GM19238 (cell line): Measurements from ENCODE around the gene RILP.

Experiments
- DNase-seq: peaks from one replicate; pipeline ENCODE4 v3.0.0; 2011; ENCODE audit warnings: low spot score; ENCODE audit not compliant: insufficient read length

RILP gene

GRCh38 chr17:1629504-1630310 lies 20.0 kb downstream of the RILP start:
- peak; percentile 63 for DNase-seq

- peak; percentile 99 for DNase-seq
Measured at GRCh38 chr17:1628856-1629503, 20.7 kb downstream of the RILP start.

GRCh38 chr17:1627982-1628855 lies 21.4 kb downstream of the RILP start, which contains the start of gene SLC43A2:
Gene SLC43A2 (minus strand): TSS chr17:1628834. CDS start chr17:1627874, 960 bp downstream.
- DNase-seq: peak; percentile 97

DNA sequence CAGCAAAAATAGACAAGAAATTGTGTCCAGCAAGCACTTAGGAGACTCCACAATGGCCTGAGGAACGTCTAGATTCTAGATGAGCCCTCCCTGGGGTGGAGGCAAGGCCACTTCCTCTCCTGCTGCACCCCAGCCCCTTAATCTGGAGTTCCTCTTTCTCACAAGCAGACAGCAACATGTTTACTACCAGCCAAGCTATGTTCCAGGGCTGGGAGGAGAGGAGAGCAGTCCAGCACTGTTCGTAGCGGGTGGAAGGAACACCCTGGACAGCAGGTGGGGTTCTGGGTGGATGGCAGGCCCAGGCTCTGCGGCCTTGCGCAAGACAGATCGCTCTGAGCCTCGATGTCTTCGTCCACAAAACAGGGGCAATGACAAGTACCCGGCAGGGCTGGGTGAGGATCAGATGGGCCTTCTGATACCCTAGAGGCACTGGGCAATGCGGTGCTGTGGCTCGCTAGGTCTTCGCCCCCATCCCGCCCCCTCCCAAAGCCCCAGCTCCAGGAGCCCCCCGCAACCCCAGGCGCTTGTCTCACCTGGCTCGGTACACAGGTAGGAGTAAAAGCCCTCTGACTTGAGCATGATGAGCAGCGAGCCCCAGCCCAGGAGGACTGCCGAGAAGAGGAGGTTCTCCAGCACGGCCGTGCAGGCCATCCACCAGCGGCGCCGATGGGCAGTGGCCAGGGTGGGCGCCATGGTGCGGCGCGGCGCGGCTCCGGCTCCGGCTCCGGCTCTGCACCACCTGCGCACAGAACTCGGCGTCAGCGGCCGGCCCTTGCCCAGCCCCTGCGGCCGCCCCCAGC lies 22.3 kb downstream of the RILP start:
- DNase-seq: peak; percentile 67

DNA sequence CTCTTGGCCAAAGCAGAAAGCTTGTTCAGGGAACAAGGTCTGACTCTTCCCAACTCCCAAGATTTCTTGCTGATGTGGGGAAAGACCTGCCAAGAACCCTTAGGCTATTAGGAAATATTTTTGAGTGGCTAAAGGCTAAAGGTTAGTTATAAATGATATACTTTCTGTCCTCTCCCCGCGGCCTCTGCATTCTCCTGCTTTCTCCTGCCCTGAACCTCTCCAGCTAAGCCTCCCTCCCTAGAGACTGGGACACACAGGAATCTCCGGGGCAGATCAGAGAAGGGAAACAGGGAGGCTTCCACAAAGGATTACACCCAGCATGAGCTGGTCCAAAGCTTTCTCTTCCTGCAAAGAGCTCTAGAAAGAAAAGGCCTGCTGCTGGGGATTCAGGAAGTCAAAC lies 23.3 kb downstream of the RILP start:
- no peak for DNase-seq

DNA sequence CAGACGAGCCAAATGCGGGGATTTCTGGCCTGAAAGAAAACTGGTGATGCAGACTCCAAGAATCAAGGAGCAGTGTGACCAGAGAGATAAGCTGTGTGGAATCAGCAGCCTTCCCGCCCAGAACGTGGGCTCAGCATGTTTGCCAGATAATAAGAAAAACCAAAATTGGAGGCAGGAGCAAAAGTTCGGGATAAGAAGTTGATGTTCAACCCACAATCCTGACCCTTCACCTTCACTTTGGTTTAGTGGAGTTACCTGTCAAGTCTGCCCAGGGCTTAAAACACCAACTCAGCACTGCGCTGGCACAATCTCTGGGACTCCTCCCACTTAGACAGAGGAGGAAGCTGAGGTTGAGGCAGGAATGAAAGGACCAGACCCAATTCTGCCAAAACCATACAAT lies 24.1 kb downstream of the RILP start:
- no peak for DNase-seq

GRCh38 chr17:1625053-1625452 lies 24.6 kb downstream of the RILP start:
- DNase-seq: no peak

- no peak for DNase-seq
Measured at GRCh38 chr17:1624650-1625049, 25.0 kb downstream of the RILP start.

GRCh38 chr17:1623057-1623630 lies 26.5 kb downstream of the RILP start:
- DNase-seq: no peak

GRCh38 chr17:1621273-1621954 lies 28.3 kb downstream of the RILP start:
- DNase-seq: no peak

GRCh38 chr17:1620486-1620885 lies 29.2 kb downstream of the RILP start:
- DNase-seq: no peak

DNA sequence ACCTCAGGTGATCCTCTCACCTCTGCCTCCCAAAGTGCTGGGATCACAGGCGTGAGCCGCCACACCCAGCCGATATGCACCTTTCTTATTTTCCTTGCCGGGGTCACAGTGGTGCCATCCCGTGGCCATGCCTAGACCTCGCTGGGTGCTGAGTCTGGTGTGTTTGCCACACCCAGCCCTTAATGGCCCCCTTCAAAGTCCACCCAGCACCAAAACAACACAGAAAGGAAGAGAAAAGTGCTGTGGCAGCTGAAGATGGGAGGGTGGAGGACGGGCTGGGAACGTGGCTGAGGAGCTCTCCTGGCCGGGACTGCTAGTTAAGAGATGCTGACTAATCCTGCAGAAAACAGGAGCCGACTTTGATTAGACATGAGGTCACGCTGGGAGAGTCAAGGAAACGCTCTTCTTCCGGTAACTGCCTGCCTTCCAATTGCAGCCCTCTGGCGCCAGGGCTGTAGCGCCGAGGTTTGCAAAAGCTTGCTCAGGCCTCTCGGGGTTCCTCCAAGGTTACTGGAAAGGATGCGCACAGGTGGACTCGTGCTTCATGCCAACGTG lies 32.0 kb downstream of the RILP start:
- DNase-seq: no peak

DNA sequence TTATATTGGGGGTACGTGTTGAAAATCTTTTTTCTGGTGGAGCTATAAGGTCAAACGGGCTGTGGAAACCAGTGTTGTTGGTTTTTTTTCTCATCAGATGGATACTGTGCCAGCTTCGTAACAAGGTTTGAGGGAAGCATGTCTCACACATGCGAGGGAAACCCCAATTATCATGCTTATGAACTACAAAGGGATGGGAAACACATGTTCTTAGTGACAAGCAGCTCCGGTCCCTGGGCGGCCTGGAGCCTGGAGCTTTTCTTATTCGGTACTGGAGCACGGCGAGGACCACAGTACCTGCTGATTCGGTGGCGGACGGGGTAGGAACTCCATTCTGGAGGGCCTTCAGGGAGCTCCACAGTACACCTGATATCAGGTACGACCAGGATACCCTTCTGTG lies 33.6 kb downstream of the RILP start:
- DNase-seq: no peak

GRCh38 chr17:1612400-1612799 lies 37.3 kb downstream of the RILP start:
- no peak for DNase-seq

DNA sequence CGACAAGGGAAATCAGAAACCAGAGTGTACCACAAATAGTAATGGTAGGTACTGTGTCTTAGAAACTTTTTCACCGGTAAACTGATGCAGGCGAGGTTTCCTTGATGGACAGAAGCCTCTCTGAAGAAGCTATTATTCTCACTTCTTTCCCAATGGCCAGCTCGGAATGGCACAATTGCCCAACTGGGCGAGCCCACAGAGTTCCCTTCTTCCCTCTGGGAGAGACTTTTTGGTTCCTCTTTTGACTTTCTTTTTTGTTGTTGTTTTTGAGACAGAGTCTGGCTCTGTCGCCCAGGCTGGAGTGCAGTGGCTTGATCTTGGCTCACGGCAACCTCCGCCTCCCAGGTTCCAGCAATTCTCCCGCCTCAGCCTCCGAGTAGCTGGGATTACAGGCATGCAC lies 38.0 kb downstream of the RILP start:
- no peak for DNase-seq

DNA sequence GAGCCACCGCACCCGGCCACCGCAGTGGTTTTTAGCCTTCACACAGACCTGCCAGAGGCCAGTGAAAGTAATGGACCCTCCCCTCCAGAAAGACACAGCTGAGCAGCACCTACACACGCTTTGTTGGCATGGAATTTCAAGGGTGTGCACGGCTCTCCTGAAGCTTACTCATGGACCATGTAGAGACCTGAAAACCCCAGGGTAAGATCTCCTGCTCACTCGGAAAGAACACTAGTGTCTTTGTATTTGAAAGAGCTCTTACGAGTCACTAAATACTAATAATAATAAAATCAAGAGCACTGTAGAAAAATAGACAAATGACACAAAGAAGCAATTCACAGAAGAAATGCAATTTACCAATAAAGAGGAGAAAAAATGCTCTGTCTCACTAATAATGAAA lies 41.0 kb downstream of the RILP start:
- DNase-seq: no peak

GRCh38 chr17:1607971-1608320 lies 41.7 kb downstream of the RILP start:
- DNase-seq: no peak

DNA sequence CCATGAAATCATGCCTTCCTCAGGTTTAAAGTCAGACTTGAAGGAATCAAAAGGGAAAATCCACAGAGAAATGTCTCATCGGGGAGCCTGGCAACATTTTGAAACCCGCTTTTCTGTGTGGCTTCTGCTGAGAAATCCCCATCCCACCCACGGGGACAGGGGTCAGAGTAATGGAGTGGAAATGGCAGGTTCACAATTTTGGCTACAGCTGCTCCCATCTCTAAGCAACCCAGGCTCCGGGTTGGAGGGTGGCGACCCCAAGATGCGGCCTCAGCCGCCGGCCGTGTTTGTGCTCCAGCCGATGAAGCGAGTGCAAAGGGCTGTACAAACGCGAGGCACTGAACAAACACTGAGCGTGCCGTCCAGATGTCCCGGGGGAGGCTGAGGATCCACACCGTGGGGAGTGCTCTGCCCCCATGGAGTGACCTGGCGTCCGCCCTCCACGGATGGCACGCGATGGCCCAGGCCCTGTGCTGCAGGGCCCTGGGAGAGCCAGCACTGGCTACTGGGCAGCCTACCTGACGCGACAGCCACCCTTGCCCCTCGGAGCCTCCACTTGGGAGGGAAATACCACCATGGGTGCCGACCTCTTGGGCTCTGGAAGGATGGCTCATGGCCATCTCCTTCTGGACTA lies 43.2 kb downstream of the RILP start:
- no peak for DNase-seq

DNA sequence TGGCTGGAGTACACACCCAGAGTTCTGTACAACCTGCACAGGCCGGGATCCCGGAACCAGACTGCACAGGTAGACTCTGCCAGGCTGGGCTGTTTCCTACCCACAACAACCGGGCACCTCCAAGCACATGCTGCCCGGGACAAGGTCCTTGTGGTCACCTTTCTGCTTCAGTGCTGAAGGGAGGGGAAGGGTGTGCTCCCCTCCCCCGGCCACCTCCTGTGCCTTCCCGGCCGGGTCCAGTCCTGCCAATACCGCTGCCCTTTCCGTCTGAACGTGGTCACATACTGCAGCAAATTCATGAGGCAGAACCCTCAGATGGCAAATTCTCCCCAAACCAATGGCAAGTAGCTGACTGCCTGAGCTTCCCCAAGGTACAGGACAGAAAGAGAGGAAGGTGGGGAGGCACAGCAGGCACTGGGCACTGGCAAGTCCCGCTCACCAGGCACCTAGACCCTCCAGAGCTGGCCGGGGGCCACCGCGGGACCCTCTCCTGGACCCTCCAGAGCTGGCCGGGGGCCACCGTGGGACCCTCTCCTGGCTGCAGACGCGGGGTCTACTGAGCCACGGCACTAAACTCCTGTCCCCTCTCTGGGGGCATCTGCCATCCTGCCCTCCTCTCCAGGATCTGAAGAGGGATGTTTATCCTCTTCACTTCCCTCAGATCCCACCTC lies 43.9 kb downstream of the RILP start:
- no peak for DNase-seq
